Ascending aorta (tissue), 2 donors: ENCODE results near the gene NFATC2. TPM values are rescaled to one million over a fixed set of nuclear protein-coding genes. Genes with fewer than 3 reads are reported as not detected.

Experiments used
- DNase-seq, 2 donors: peaks; one replicate each; pipeline ENCODE4 v3.0.0-alpha.2; 2019; ENCODE audit warnings: low spot score in 2 of 2
- H3K27ac ChIP-seq, 2 donors: fragments of 200-600 bp; sonication (generic); one replicate each; pipeline ENCODE4 v1.5.1; 2016 to 2017; ENCODE audit warnings: mild to moderate bottlenecking in 1 of 2
- H3K27me3 ChIP-seq: fragments of 200-600 bp; sonication (generic); one replicate; pipeline ENCODE4 v1.5.1; 2017
- H3K36me3 ChIP-seq, 2 donors: fragments of 200-600 bp; sonication (generic); one replicate each; pipeline ENCODE4 v1.5.1; 2016
- H3K4me1 ChIP-seq, 2 donors: fragments of 200-600 bp; sonication (generic); one replicate each; pipeline ENCODE4 v1.5.1; 2016 to 2017; ENCODE audit warnings: mild to moderate bottlenecking in 1 of 2
- H3K4me3 ChIP-seq, 2 donors: fragments of 200-600 bp; sonication (generic); one replicate each; pipeline ENCODE4 v1.5.1; 2016 to 2017; ENCODE audit warnings: mild to moderate bottlenecking in 1 of 2
- H3K9me3 ChIP-seq, 2 donors: fragments of 200-600 bp; sonication (generic); one replicate each; pipeline ENCODE4 v1.5.1; 2016
- CTCF ChIP-seq, 3 experiments: fragments of 200-600 bp in 2 of 3; fragments of 450-650 bp in 1 of 3; sonication (generic) in 2 of 3; IDR thresholded peaks; one replicate each; pipeline ENCODE4 v1.5.1; 2016 to 2019; ENCODE audit warnings: antibody characterized with exemption in 3 of 3, mild to moderate bottlenecking in 1 of 3, moderate library complexity in 1 of 3
- intact Hi-C: fragments of 100-400 bp; cut with DNase I; formaldehyde crosslinking; loops from one replicate; pipeline ENCODE4 v1.15.1; 2023
- total RNA-seq: library from RNA; depleted of rRNA; stranded (reverse); fragments of >200 nt; gene quantifications from one replicate; pipeline ENCODE4 v1.1.0, GENCODE V29; 2016

The NFATC2 gene
- total RNA-seq, 1 donor from 2014 or later: 7.9 TPM

GRCh38 chr20:51341581-51341980 lies 200.9 kb downstream of the NFATC2 start:
- Histone ChIP-seq H3K27me3 (no peaks in the 10 kb centered on the region), H3K9me3 (no peaks in the 10 kb centered on the region), H3K4me3 (no peak overlapping the region), H3K4me1 (peaks cover 0 to 3% of the 10 kb centered on the region in 2 donors), H3K36me3 (no peaks in the 10 kb centered on the region), H3K27ac (no peak overlapping the region)
- intact Hi-C loops: no loop called here
- DNase-seq: no peak
- no peak for TF ChIP-seq CTCF (IDR thresholded peaks at IDR 0.05)

GRCh38 chr20:51340451-51340840 lies 202.1 kb downstream of the NFATC2 start:
- DNase-seq: no peak
- no peak overlapping the region for H3K27ac ChIP-seq
- intact Hi-C loops: no loop called here
- H3K9me3 ChIP-seq: no peaks in the 10 kb centered on the region
- TF ChIP-seq CTCF (IDR thresholded peaks at IDR 0.05): no peak
- H3K4me3 ChIP-seq: no peak overlapping the region
- H3K4me1 ChIP-seq: no peaks in the 10 kb centered on the region
- H3K36me3 ChIP-seq: no peaks in the 10 kb centered on the region
- no peaks in the 10 kb centered on the region for H3K27me3 ChIP-seq

- TF ChIP-seq CTCF (IDR thresholded peaks at IDR 0.05): no peak
- Histone ChIP-seq H3K27ac (no peak overlapping the region), H3K4me1 (no peaks in the 10 kb centered on the region), H3K9me3 (no peaks in the 10 kb centered on the region), H3K36me3 (no peaks in the 10 kb centered on the region), H3K27me3 (no peaks in the 10 kb centered on the region), H3K4me3 (no peak overlapping the region)
- intact Hi-C loops: no loop called here
- no peak for DNase-seq
Measured at GRCh38 chr20:51339721-51340450, 202.6 kb downstream of the NFATC2 start.

GRCh38 chr20:51338692-51339440 lies 203.7 kb downstream of the NFATC2 start:
- intact Hi-C loops: no loop called here
- H3K4me1 ChIP-seq: no peaks in the 10 kb centered on the region
- H3K36me3 ChIP-seq: no peaks in the 10 kb centered on the region

GRCh38 chr20:51337126-51337805 lies 205.3 kb downstream of the NFATC2 start:
- intact Hi-C loops: no loop called here
- H3K4me3 ChIP-seq: no peak overlapping the region

More at GRCh38 chr20:51338692-51339440, 203.7 kb downstream of the NFATC2 start:
- no peaks in the 10 kb centered on the region for H3K27me3 ChIP-seq
- no peak for TF ChIP-seq CTCF (IDR thresholded peaks at IDR 0.05)
- no peak overlapping the region for H3K4me3 ChIP-seq
- DNase-seq: no peak
- H3K27ac ChIP-seq: no peak overlapping the region
- H3K9me3 ChIP-seq: no peaks in the 10 kb centered on the region

More at GRCh38 chr20:51337126-51337805, 205.3 kb downstream of the NFATC2 start:
- no peak for TF ChIP-seq CTCF (IDR thresholded peaks at IDR 0.05)
- no peaks in the 10 kb centered on the region for H3K4me1 ChIP-seq
- no peak for DNase-seq
- no peak overlapping the region for H3K27ac ChIP-seq
- H3K9me3 ChIP-seq: no peaks in the 10 kb centered on the region
- no peaks in the 10 kb centered on the region for H3K27me3 ChIP-seq
- H3K36me3 ChIP-seq: no peaks in the 10 kb centered on the region

Other genes with a start within 250 kb of the NFATC2 start
- 14.5 TPM for gene ATP9A, start 225.7 kb upstream of the NFATC2 start, total RNA-seq